GM19043 (cell line): ENCODE results near the gene L3MBTL3.
"Not testable (repeated sequence)": the region's sequence is repeated elsewhere in the genome, so short reads cannot be mapped to it uniquely, and the experiment has no call there.

Source experiments
- ATAC-seq: cut with Tn5 transposase; IDR thresholded peaks from one replicate; pipeline ENCODE4 v1.9.1; 2021; ENCODE audit warnings: low read depth; ENCODE audit not compliant: unreplicated experiment

The L3MBTL3 gene

GRCh38 chr6:130129762-130130246 lies 111.4 kb downstream of the L3MBTL3 start:
- ATAC-seq: no peak

- ATAC-seq: peak; percentile 73
Observed at GRCh38 chr6:130132286-130132701, 113.9 kb downstream of the L3MBTL3 start.

DNA sequence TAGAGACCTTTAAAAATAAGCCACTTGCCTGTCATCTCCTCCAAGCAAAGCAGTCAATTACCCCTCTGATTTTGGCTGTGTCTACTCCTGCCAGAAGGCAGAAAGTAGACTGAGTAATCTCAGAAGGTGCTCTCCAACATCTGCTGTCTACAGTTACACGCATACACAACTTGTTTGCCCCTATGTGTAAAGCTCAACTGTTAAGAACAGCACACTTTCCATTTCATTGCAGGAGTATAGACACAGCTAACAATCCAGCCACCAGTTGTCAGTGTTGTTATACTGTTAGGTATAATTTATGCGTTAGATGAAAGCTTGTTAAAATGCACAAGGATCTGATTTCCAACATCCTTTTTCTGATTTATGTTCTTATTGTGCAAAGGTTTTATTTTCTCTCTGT lies 116.2 kb downstream of the L3MBTL3 start:
- no peak for ATAC-seq

- no peak for ATAC-seq
Observed at GRCh38 chr6:130136798-130137197, 118.4 kb downstream of the L3MBTL3 start.

GRCh38 chr6:130138116-130138908 lies 119.9 kb downstream of the L3MBTL3 start:
- ATAC-seq: peak; percentile 56

GRCh38 chr6:130138909-130139242 lies 120.5 kb downstream of the L3MBTL3 start:
- ATAC-seq: peak; percentile 25

- no peak for ATAC-seq
Observed at GRCh38 chr6:130140084-130140483, 121.7 kb downstream of the L3MBTL3 start.

DNA sequence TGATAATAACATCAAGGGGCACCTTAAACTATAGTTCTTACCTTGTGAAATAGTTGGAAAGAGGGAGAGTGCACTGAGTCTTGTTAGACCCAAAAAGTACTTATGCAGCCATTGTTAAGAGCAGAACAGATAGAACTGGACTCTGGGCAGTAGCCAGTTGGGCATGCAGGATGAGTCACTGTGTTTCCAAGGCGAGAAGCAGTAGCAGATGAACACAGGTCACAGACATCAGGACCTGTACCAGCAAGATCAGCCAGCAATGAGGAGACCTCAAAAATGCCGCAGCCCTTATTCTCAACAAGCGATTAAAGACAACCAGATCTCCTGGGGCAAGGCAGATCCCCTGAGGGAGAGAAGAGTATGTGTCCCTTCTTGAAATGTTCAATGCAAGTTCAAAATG lies 125.3 kb downstream of the L3MBTL3 start:
- no peak for ATAC-seq

DNA sequence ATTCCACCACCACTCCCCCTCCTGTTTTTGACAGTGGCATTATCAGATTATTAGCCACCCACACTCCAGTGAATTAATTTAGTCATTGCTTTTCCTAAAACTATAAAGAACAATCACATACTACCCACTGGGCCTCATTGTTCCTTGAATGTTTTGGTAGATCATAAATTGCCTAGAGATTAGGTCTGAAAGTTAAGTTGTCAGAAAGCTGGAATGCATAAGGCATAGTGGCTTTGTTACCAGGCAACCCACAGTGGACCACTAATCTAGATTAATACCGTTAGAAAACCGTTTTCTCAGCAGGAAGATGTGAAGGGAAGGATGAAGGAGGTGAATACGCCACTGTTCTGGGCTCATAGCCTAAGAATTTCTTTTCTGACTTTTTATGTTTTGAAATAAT lies 128.7 kb downstream of the L3MBTL3 start:
- ATAC-seq: no peak

DNA sequence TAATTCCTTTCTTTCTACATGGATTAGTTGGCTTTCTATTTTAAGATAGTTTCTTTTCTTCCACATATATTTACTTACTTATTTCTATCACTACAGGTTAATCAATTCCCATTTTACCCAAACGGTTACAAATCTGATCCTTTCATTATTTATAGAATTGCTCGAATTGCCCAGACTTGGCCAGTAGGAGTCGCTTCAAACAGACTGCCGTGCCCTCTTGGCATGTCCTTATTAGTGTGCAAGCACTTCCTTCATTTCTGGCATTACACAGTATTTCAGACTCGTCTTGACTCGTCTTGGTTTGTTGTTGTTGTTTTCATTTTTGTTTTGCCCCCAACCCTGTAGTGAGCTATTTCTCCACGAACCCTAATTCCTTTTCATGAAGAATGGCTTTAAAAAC lies 129.8 kb downstream of the L3MBTL3 start:
- no peak for ATAC-seq

DNA sequence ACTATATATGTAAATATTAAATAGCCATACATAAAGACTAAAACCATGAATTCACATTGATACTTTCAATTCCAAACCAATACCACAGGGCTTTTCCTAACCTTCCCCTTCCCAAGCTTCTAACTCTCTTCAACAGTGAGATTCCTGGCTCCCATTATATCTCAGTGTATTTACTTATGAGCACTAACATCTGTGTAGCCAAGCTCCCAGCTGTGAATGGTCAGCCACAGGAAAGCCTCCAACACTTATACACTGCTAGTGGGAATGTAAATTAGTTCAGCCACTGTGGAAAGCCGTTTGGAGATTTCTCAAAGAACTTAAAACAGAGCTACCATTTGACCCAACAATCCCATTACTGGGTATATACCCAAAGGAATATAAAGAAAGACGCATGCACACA lies 130.6 kb downstream of the L3MBTL3 start:
- not testable (repeated sequence) for ATAC-seq

- no peak for ATAC-seq
Observed at GRCh38 chr6:130150906-130151305, 132.5 kb downstream of the L3MBTL3 start.

- ATAC-seq: no peak
Observed at GRCh38 chr6:130152908-130153510, 134.6 kb downstream of the L3MBTL3 start.

- no peak for ATAC-seq
Observed at GRCh38 chr6:130156908-130157307, 138.5 kb downstream of the L3MBTL3 start.

- ATAC-seq: no peak
Observed at GRCh38 chr6:130158056-130158455, 139.7 kb downstream of the L3MBTL3 start.

DNA sequence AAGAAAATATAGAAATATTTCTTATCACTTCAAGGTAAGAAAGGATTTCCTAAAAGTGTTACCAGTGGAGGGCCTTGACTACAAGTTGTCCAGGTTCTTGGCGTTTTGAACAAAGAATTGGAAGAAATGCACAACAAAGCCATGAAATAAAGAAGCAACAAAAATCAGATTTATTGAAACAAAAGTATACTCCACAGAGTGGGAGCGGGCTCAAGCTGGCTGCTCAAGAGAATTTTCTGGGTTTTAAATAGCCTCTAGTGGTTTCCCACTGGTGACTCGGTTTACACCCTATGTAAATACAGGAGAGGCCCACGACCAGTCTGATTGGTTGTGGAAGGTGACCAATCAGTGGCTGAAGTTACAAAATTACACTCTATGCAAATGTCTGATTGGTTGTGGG lies 140.2 kb downstream of the L3MBTL3 start:
- no peak for ATAC-seq

GRCh38 chr6:130159956-130160355 lies 141.6 kb downstream of the L3MBTL3 start:
- ATAC-seq: no peak

GRCh38 chr6:130161683-130162404 lies 143.5 kb downstream of the L3MBTL3 start:
- no peak for ATAC-seq

- no peak for ATAC-seq
Observed at GRCh38 chr6:130162421-130162820, 144.0 kb downstream of the L3MBTL3 start.

DNA sequence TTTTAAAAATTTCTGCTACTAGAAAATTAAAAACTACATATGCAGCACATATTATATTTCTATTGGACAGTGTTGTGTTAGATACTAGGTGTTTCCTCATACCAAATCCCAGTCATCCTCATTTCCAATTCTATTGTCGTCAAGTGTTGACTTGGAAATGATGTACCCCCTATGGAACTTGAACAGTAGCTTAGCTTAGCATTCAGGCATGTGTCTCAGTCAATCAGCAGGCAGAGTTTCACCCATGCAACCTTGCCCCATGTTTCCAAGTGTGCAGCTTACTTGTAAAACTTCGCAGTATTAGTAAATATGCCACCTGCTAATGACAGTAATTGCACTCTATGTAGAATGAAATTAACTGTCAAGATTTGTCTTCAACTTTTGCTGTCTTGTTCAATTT lies 144.9 kb downstream of the L3MBTL3 start:
- no peak for ATAC-seq

- no peak for ATAC-seq
Observed at GRCh38 chr6:130164251-130164650, 145.9 kb downstream of the L3MBTL3 start.

DNA sequence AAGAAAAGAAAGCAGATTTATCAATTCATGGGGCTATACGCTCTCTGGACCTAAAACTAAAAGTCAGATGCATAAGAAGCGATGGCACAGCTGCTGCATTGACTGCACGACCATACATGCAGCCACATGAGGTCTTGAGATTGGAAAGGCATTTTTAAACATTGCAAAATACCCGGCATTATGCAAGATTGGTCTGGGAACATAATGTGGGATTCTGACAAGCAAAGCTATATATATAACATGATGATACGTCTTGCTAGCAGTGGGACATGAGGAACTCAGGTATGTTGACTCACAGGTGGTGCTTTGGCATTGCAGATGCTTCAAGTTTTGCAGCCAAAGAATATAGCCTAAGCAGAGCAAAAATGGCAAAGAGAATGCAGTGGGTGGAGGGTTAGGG lies 149.3 kb downstream of the L3MBTL3 start:
- no peak for ATAC-seq
